DND-41 (cell line): ENCODE measurements around the gene ACSL1.

Source experiments
- ATAC-seq: fragments of 200-7000 bp; cut with Tn5 transposase; 3 replicates; pipeline ENCODE4 v1.9.1; 2021; ENCODE audit warnings: low read depth; ENCODE audit not compliant: insufficient read depth
- DNase-seq: peaks from one replicate; pipeline ENCODE4 v3.0.0-alpha.2; 2020
- H2AFZ ChIP-seq: 2 replicates; pipeline ENCODE4 v1.6.0; 2012; ENCODE audit warnings: low read depth, low read length
- H3K27ac ChIP-seq: 2 replicates; pipeline ENCODE4 v1.5.1; 2012; ENCODE audit warnings: low read length, inconsistent platforms
- H3K27me3 ChIP-seq: fragments of 200-600 bp; sonication (generic); 2 replicates; pipeline ENCODE4 v1.6.0; 2012; ENCODE audit warnings: low read length, mild to moderate bottlenecking, inconsistent platforms; ENCODE audit not compliant: insufficient read depth, poor library complexity
- H3K36me3 ChIP-seq: 2 replicates; pipeline ENCODE4 v1.5.1; 2012; ENCODE audit warnings: low read length, inconsistent platforms; ENCODE audit not compliant: insufficient read depth
- H3K4me1 ChIP-seq: 2 replicates; pipeline ENCODE4 v1.5.1; 2012; ENCODE audit warnings: mild to moderate bottlenecking, low read length; ENCODE audit not compliant: insufficient read depth
- H3K4me2 ChIP-seq: 2 replicates; pipeline ENCODE4 v1.6.0; 2012; ENCODE audit warnings: mild to moderate bottlenecking, moderate library complexity, low read length, inconsistent platforms; ENCODE audit not compliant: insufficient read depth
- H3K4me3 ChIP-seq, 2 experiments: fragments of 200-600 bp in 1 of 2; shearing (Covaris generic) in 1 of 2; 2 replicates each; pipeline ENCODE4 v1.5.1; 2012 to 2016; ENCODE audit warnings: inconsistent platforms in 2 of 2, low read length in 2 of 2, mild to moderate bottlenecking in 2 of 2, low read depth in 1 of 2, moderate library complexity in 1 of 2
- H3K79me2 ChIP-seq: 2 replicates; pipeline ENCODE4 v1.6.0; 2012; ENCODE audit warnings: low read length, inconsistent platforms; ENCODE audit not compliant: insufficient read depth
- H3K9ac ChIP-seq: 2 replicates; pipeline ENCODE4 v1.6.0; 2012; ENCODE audit warnings: low read depth, mild to moderate bottlenecking, inconsistent platforms, low read length, moderate library complexity
- H3K9me3 ChIP-seq: 2 replicates; pipeline ENCODE4 v1.5.1; 2012; ENCODE audit warnings: low read length, moderate library complexity, mild to moderate bottlenecking, inconsistent platforms; ENCODE audit not compliant: insufficient read depth, severe bottlenecking
- H4K20me1 ChIP-seq: 2 replicates; pipeline ENCODE4 v1.6.0; 2012; ENCODE audit warnings: low read length; ENCODE audit not compliant: insufficient read depth
- EZH2 ChIP-seq: IDR thresholded peaks from 3 replicates; pipeline ENCODE4 v1.6.1; 2012; ENCODE audit warnings: borderline replicate concordance, low read depth, mild to moderate bottlenecking, moderate library complexity, low read length, inconsistent platforms; ENCODE audit not compliant: severe bottlenecking
- TF ChIP-seq, protein P1 (sequence below): IDR thresholded peaks from 2 replicates; pipeline ENCODE4 v1.5.1; 2012; ENCODE audit warnings: borderline replicate concordance, low read length, moderate library complexity, mild to moderate bottlenecking; ENCODE audit not compliant: poor library complexity, severe bottlenecking; ENCODE audit errors: extremely low read depth

Gene ACSL1

GRCh38 chr4:184823014-184823413 lies 2.8 kb downstream of the ACSL1 start:
- Histone ChIP-seq H3K9ac (no peak overlapping the region), H3K9me3 (no peaks in the 10 kb centered on the region), H3K27me3 (peaks cover 65% of the 10 kb centered on the region), H3K36me3 (no peaks in the 10 kb centered on the region), H3K27ac (no peak overlapping the region), H4K20me1 (peaks cover 25% of the 10 kb centered on the region), H2AFZ (no peak overlapping the region), H3K79me2 (no peaks in the 10 kb centered on the region), H3K4me1 (peaks cover 24% of the 10 kb centered on the region), H3K4me3 (no peak overlapping the region), H3K4me2 (no peak overlapping the region)
- TF ChIP-seq, protein P1, sequence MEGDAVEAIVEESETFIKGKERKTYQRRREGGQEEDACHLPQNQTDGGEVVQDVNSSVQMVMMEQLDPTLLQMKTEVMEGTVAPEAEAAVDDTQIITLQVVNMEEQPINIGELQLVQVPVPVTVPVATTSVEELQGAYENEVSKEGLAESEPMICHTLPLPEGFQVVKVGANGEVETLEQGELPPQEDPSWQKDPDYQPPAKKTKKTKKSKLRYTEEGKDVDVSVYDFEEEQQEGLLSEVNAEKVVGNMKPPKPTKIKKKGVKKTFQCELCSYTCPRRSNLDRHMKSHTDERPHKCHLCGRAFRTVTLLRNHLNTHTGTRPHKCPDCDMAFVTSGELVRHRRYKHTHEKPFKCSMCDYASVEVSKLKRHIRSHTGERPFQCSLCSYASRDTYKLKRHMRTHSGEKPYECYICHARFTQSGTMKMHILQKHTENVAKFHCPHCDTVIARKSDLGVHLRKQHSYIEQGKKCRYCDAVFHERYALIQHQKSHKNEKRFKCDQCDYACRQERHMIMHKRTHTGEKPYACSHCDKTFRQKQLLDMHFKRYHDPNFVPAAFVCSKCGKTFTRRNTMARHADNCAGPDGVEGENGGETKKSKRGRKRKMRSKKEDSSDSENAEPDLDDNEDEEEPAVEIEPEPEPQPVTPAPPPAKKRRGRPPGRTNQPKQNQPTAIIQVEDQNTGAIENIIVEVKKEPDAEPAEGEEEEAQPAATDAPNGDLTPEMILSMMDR, result no peak
- no peak for TF ChIP-seq EZH2
- ATAC-seq (no peak), DNase-seq (no peak)

- no peaks in the 10 kb centered on the region for H3K36me3 ChIP-seq
Measured at GRCh38 chr4:184822356-184822755, 3.4 kb downstream of the ACSL1 start.

GRCh38 chr4:184821242-184821641 lies 4.5 kb downstream of the ACSL1 start:
- Histone ChIP-seq H3K36me3 (no peaks in the 10 kb centered on the region), H3K4me2 (no peak overlapping the region), H3K4me1 (peaks cover 15% of the 10 kb centered on the region), H4K20me1 (peaks cover 19% of the 10 kb centered on the region), H3K9me3 (no peaks in the 10 kb centered on the region), H3K4me3 (no peak overlapping the region), H3K27ac (no peak overlapping the region), H3K9ac (no peak overlapping the region), H3K79me2 (no peaks in the 10 kb centered on the region), H3K27me3 (peaks cover 62% of the 10 kb centered on the region), H2AFZ (no peak overlapping the region)
- no peak for ATAC-seq
- DNase-seq, result no peak
- TF ChIP-seq EZH2, result no peak
- TF ChIP-seq, protein P1, result no peak

More at GRCh38 chr4:184822356-184822755, 3.4 kb downstream of the ACSL1 start:
- Histone ChIP-seq H3K27me3 (peaks cover 68% of the 10 kb centered on the region), H3K4me1 (peaks cover 24% of the 10 kb centered on the region), H3K79me2 (no peaks in the 10 kb centered on the region), H3K9ac (no peak overlapping the region), H3K4me2 (no peak overlapping the region), H3K4me3 (no peak overlapping the region), H4K20me1 (peaks cover 29% of the 10 kb centered on the region), H3K9me3 (no peaks in the 10 kb centered on the region), H3K27ac (no peak overlapping the region), H2AFZ (no peak overlapping the region)
- ATAC-seq (no peak), DNase-seq (no peak)
- TF ChIP-seq, protein P1, result no peak
- no peak for TF ChIP-seq EZH2

DNA sequence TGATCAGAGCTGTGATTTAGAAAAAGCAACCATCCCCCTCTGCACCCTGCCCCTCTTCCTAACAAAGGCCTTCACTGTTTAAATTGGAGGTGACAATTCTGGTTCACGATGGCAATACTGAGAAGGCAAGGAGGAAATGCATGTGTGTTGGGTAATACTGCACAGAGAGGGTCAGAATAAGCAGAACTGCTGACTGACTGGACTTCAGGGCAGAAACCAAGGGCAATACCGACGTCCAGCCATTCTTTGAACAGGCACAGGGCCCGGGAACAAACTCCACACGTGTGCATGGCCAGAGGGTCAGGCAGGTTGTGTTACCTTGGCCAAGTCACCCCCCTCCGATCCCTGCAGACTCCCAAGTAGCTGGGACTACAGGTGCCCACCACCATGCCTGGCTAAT lies 6.0 kb downstream of the ACSL1 start:
- no peaks in the 10 kb centered on the region for H3K9me3 ChIP-seq
- no peaks in the 10 kb centered on the region for H3K79me2 ChIP-seq
- no peak overlapping the region for H3K4me2 ChIP-seq
- H4K20me1 ChIP-seq, result peaks cover 14% of the 10 kb centered on the region
- H3K4me1 ChIP-seq, result peaks cover 3% of the 10 kb centered on the region
- H2AFZ ChIP-seq, result no peak overlapping the region
- no peak overlapping the region for H3K27ac ChIP-seq
- no peak for ATAC-seq
- no peak for DNase-seq
- TF ChIP-seq EZH2, result no peak
- TF ChIP-seq, protein P1, result no peak
- peaks cover 50% of the 10 kb centered on the region for H3K27me3 ChIP-seq
- no peak overlapping the region for H3K9ac ChIP-seq
- no peaks in the 10 kb centered on the region for H3K36me3 ChIP-seq
- H3K4me3 ChIP-seq, result no peak overlapping the region
